ENCODE results near the gene DPY19L3. TPM values are rescaled to one million over a fixed set of nuclear protein-coding genes. Genes with fewer than 3 reads are reported as not detected.

The DPY19L3 gene
- total and polyA plus RNA-seq, 2 donors (not counting 1 experiment from before 2014, with no cell fraction given) = 14.0 to 40.0 TPM

DNA sequence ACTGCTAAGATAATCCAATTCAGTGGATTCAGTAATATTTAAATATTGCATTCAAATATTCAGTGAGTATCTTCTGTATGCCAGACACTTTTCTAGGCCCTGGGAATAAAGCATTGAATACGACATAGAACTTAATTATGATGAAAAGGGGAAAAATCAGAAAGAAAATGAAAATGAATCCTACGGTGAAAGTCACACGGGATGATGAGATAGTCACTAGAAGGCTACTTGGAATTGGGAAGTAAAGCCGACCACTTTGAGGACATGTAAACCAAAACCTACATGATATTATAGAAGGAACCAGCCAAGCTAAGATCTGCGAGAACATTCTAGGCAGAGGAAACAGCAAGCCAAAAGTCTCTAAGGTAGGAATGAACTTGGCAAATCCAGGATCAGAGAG, 10.1 kb downstream of the DPY19L3 start:
- Mint-ChIP-seq H3K4me3 (no peak overlapping the region), H3K27ac (no peak overlapping the region), H3K9me3 (ENCODE audit: insufficient read depth) (no peaks in the 10 kb centered on the region), H3K27me3 (no peaks in the 10 kb centered on the region), H3K4me1 (no peaks in the 10 kb centered on the region)
- Histone ChIP-seq H3K9ac (ENCODE audit: low read length) (no peak overlapping the region), H2AFZ (ENCODE audit: insufficient read depth, low read depth, low read length, poor library complexity, severe bottlenecking) (no peak overlapping the region), H3K36me3 (replicated peaks in 1 of 2; ENCODE audit: control extremely low read depth in 1 of 2, control insufficient read depth in 1 of 2, extremely low read depth in 1 of 2, insufficient read depth in 2 of 2, low read length in 1 of 2) (peaks cover 8 to 23% of the 10 kb centered on the region in 2 experiments), H3K4me3 (ENCODE audit: control extremely low read depth in 1 of 5, extremely low read depth in 1 of 5, insufficient read depth in 1 of 5, low read depth in 2 of 5, low read length in 4 of 5) (no peak overlapping the region), H4K20me1 (ENCODE audit: control insufficient read depth, insufficient read depth, low read length, poor library complexity, severe bottlenecking) (no peaks in the 10 kb centered on the region), H3K27me3 (replicated peaks in 1 of 4; ENCODE audit: control extremely low read depth in 1 of 4, control insufficient read depth in 3 of 4, insufficient read depth in 4 of 4, low read length in 3 of 4) (no peaks in the 10 kb centered on the region), H3K9me3 (ENCODE audit: control extremely low read depth in 1 of 3, control insufficient read depth in 2 of 3, insufficient read depth in 1 of 3, low read length in 2 of 3) (no peaks in the 10 kb centered on the region), H3K4me1 (ENCODE audit: control insufficient read depth in 2 of 2, insufficient read depth in 2 of 2, low read length in 2 of 2) (no peaks in the 10 kb centered on the region), H3K79me2 (ENCODE audit: control insufficient read depth, insufficient read depth, low read length) (no peaks in the 10 kb centered on the region), H3K4me2 (replicated peaks; ENCODE audit: low read depth, low read length, poor library complexity, severe bottlenecking) (no peak overlapping the region), H3K27ac (ENCODE audit: low read length in 2 of 2) (no peak overlapping the region)
- ChIA-PET CTCF (no interaction called here), POLR2A (no interaction called here)
- DNase-seq (no peak), ATAC-seq (ENCODE audit: low read depth) (no peak)
- intact Hi-C loops (cut with micrococcal nuclease) = no loop called here
- 100% methylated on average over 3 of the region's 5 CpGs for WGBS (ENCODE audit: insufficient coverage)
- TF ChIP-seq, protein P1, sequence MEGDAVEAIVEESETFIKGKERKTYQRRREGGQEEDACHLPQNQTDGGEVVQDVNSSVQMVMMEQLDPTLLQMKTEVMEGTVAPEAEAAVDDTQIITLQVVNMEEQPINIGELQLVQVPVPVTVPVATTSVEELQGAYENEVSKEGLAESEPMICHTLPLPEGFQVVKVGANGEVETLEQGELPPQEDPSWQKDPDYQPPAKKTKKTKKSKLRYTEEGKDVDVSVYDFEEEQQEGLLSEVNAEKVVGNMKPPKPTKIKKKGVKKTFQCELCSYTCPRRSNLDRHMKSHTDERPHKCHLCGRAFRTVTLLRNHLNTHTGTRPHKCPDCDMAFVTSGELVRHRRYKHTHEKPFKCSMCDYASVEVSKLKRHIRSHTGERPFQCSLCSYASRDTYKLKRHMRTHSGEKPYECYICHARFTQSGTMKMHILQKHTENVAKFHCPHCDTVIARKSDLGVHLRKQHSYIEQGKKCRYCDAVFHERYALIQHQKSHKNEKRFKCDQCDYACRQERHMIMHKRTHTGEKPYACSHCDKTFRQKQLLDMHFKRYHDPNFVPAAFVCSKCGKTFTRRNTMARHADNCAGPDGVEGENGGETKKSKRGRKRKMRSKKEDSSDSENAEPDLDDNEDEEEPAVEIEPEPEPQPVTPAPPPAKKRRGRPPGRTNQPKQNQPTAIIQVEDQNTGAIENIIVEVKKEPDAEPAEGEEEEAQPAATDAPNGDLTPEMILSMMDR (IDR thresholded peaks at IDR 0.05) = no peak
- no peak for TF ChIP-seq EZH2 (IDR thresholded peaks at IDR 0.05; ENCODE audit: borderline replicate concordance, insufficient read depth, low read depth, low read length, poor library complexity, severe bottlenecking)

DNA sequence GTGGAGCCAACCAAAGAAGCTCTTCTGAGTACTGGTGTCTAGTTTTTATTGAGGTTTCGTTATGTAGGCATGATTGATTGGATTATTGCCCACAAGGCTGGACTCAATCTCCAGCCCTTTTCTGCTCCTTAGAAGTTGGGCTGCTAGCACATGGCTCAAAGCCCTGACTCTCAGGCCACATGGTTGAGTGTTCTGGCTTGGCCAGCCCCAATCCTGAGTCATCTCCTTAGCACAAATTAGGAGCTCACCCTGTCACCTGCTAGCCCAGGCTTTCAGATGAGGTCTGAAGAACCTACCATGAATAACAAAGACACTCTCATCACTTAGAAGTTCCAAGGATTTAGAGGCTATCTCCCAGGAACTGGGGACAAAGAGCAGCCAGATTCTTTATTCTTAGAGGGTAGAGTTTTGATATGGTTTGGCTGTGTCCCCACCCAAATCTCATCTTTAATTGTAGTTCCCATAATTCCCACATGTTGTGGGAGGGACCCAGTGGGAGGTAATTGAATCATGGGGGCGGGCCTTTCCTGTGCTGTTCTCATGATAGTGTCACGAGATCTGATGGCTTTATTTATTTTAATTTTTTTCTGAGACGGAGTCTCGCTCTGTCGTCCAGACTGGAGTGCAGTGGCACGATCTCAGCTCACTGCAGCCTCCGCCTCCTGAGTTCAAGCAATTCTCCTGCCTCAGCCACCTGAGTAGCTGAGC, 11.3 kb downstream of the DPY19L3 start:
- Histone ChIP-seq H3K9me3 (ENCODE audit: control extremely low read depth in 1 of 3, control insufficient read depth in 2 of 3, insufficient read depth in 1 of 3, low read length in 2 of 3) (no peaks in the 10 kb centered on the region), H3K27ac (ENCODE audit: low read length in 2 of 2) (no peak overlapping the region), H3K79me2 (ENCODE audit: control insufficient read depth, insufficient read depth, low read length) (no peaks in the 10 kb centered on the region), H3K4me2 (replicated peaks; ENCODE audit: low read depth, low read length, poor library complexity, severe bottlenecking) (no peak overlapping the region), H3K4me3 (ENCODE audit: control extremely low read depth in 1 of 5, extremely low read depth in 1 of 5, insufficient read depth in 1 of 5, low read depth in 2 of 5, low read length in 4 of 5) (no peak overlapping the region), H3K27me3 (replicated peaks in 1 of 4; ENCODE audit: control extremely low read depth in 1 of 4, control insufficient read depth in 3 of 4, insufficient read depth in 4 of 4, low read length in 3 of 4) (no peaks in the 10 kb centered on the region), H3K4me1 (ENCODE audit: control insufficient read depth in 2 of 2, insufficient read depth in 2 of 2, low read length in 2 of 2) (peaks cover 6% of the 10 kb centered on the region in 2 donors), H3K36me3 (replicated peaks in 1 of 2; ENCODE audit: control extremely low read depth in 1 of 2, control insufficient read depth in 1 of 2, extremely low read depth in 1 of 2, insufficient read depth in 2 of 2, low read length in 1 of 2) (peaks cover 3 to 16% of the 10 kb centered on the region in 2 experiments), H3K9ac (ENCODE audit: low read length) (no peak overlapping the region), H4K20me1 (ENCODE audit: control insufficient read depth, insufficient read depth, low read length, poor library complexity, severe bottlenecking) (no peaks in the 10 kb centered on the region), H2AFZ (ENCODE audit: insufficient read depth, low read depth, low read length, poor library complexity, severe bottlenecking) (no peak overlapping the region)
- no peak for TF ChIP-seq EZH2 (IDR thresholded peaks at IDR 0.05; ENCODE audit: borderline replicate concordance, insufficient read depth, low read depth, low read length, poor library complexity, severe bottlenecking)
- TF ChIP-seq, protein P1 (IDR thresholded peaks at IDR 0.05) = no peak
- no peak for DNase-seq
- CTCF ChIA-PET = no interaction called here
- Mint-ChIP-seq H3K9me3 (ENCODE audit: insufficient read depth) (no peaks in the 10 kb centered on the region), H3K4me1 (peaks cover 4% of the 10 kb centered on the region), H3K4me3 (no peak overlapping the region), H3K27me3 (no peaks in the 10 kb centered on the region), H3K27ac (no peak overlapping the region)
- 100% methylated on average over 5 of the region's 8 CpGs for WGBS (ENCODE audit: insufficient coverage)
- intact Hi-C loops (cut with micrococcal nuclease) = no loop called here
- POLR2A ChIA-PET = no interaction called here
- ATAC-seq (ENCODE audit: low read depth) = no peak

Measured in B cell (primary cell).